ENCODE measurements around the gene CDK19. TPM values are rescaled to one million over a fixed set of nuclear protein-coding genes. Genes with fewer than 3 reads are reported as not detected.

Gene CDK19
- total RNA-seq, 1 experiment from 2014 or later, result 11.7 TPM

GRCh38 chr6:110859335-110859792, 44.1 kb upstream of the CDK19 start (continued):
- TF ChIP-seq ZNF425 (CRISPR knock-in tag; conservative IDR thresholded peaks at IDR 0.05) (no peak), PREB (CRISPR knock-in tag; IDR thresholded peaks at IDR 0.05; ENCODE audit: borderline replicate concordance) (no peak), ATF2 (CRISPR knock-in tag; IDR thresholded peaks at IDR 0.05; ENCODE audit: borderline replicate concordance, low read depth) (no peak)

- DNase-seq (ENCODE audit: low spot score), result no peak
- Mint-ChIP-seq H3K4me3 (no peak overlapping the region), H3K9me3 (no peaks in the 10 kb centered on the region), H3K4me1 (no peaks in the 10 kb centered on the region), H3K36me3 (no peaks in the 10 kb centered on the region), H3K27ac (no peak overlapping the region; the same call in 1 of the 2 replicates), H3K27me3 (ENCODE audit: low read depth) (no peaks in the 10 kb centered on the region)
- TF ChIP-seq ZNF416 (CRISPR knock-in tag; IDR thresholded peaks at IDR 0.05), result no peak
- TF ChIP-seq NFATC4 (CRISPR knock-in tag; IDR thresholded peaks at IDR 0.05), result no peak
- no peak for TF ChIP-seq CREM (CRISPR knock-in tag; IDR thresholded peaks at IDR 0.05)
- TF ChIP-seq NR3C1 (CRISPR knock-in tag; conservative IDR thresholded peaks at IDR 0.05; ENCODE audit: low read depth), result no peak
- TF ChIP-seq GABPB1 (CRISPR knock-in tag; IDR thresholded peaks at IDR 0.05), result no peak
- no peak for TF ChIP-seq PRDM15 (CRISPR knock-in tag; IDR thresholded peaks at IDR 0.05)
- TF ChIP-seq ZMAT4 (CRISPR knock-in tag; IDR thresholded peaks at IDR 0.05), result no peak
- TF ChIP-seq USF2 (CRISPR knock-in tag; IDR thresholded peaks at IDR 0.05), result no peak
- TF ChIP-seq ZNF396 (CRISPR knock-in tag; IDR thresholded peaks at IDR 0.05; ENCODE audit: borderline replicate concordance), result no peak
- TF ChIP-seq SMAD4 (CRISPR knock-in tag; IDR thresholded peaks at IDR 0.05), result no peak
- no peak for TF ChIP-seq NFYB (CRISPR knock-in tag; conservative IDR thresholded peaks at IDR 0.05; ENCODE audit: low read depth)
- POLR2A ChIA-PET, result interaction anchor here (0.8 kb wide), 1 partner anchor 43 kb away, joined by 4 read pairs; the partner anchor contains the start of gene CDK19
- CTCF ChIA-PET, result no interaction called here
- ATAC-seq, result no peak; the same call in 1 of the 2 replicates
Measured at GRCh38 chr6:110858562-110859214, 43.4 kb upstream of the CDK19 start.

All from WTC11 (cell line).